Measurements from ENCODE around the gene ASB2.

DNA sequence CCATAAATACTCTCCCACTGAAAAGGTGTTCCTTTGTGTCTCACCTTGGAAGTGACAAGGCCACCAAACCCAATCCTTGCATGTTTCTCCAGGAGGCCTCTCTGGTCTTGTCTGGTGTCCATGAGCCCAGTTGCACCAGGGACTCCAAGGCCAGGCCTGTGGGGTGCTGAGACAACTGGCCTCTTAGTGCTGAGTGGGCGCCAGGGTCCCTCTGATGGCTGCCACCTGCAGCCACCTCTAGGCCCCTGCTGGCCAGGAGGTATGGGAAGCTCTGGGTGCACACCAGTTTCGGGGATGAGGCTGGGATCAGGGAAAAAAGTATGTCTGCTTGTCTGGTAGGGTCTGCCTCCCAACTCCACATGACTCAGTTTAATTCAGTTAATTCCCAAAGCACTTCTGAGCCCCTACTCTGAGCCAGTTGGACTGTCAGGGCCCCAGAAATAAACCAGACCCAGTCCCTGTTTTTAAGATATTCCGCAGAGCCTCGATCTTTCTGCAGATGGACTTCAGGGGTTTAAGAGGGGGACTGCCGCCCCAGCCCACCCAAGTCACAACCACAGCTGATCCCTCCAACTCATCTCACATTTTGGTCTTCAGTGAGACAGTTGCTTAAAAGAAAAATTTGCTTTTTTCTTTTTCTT lies 64.3 kb downstream of the ASB2 start:
- TF ChIP-seq, protein P1, sequence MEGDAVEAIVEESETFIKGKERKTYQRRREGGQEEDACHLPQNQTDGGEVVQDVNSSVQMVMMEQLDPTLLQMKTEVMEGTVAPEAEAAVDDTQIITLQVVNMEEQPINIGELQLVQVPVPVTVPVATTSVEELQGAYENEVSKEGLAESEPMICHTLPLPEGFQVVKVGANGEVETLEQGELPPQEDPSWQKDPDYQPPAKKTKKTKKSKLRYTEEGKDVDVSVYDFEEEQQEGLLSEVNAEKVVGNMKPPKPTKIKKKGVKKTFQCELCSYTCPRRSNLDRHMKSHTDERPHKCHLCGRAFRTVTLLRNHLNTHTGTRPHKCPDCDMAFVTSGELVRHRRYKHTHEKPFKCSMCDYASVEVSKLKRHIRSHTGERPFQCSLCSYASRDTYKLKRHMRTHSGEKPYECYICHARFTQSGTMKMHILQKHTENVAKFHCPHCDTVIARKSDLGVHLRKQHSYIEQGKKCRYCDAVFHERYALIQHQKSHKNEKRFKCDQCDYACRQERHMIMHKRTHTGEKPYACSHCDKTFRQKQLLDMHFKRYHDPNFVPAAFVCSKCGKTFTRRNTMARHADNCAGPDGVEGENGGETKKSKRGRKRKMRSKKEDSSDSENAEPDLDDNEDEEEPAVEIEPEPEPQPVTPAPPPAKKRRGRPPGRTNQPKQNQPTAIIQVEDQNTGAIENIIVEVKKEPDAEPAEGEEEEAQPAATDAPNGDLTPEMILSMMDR (optimal IDR thresholded peaks at IDR 0.05 in 1 of 3, IDR thresholded peaks at IDR 0.05 in 1 of 3, conservative IDR thresholded peaks at IDR 0.05 in 1 of 3; ENCODE audit: extremely low read depth in 1 of 3, insufficient read depth in 2 of 3, low read length in 3 of 3) = no peak
- TF ChIP-seq EZH2 (IDR thresholded peaks at IDR 0.05; ENCODE audit: low read length) = no peak

All from keratinocyte (primary cell).